Vagina (tissue), 2 donors: ENCODE results near the gene TMEM151B.

Experiments
- POLR2A ChIP-seq, 2 donors: fragments of 450-650 bp; IDR thresholded peaks; one replicate each; pipeline ENCODE4 v1.6.1; 2017; ENCODE audit warnings: antibody characterized with exemption in 2 of 2, mild to moderate bottlenecking in 2 of 2, moderate library complexity in 2 of 2
- POLR2AphosphoS5 ChIP-seq, 2 donors: sonication (generic); formaldehyde crosslinking; IDR thresholded peaks; one replicate each; pipeline ENCODE4 v1.9.0; 2017; ENCODE audit warnings: antibody characterized with exemption in 2 of 2, mild to moderate bottlenecking in 2 of 2, low read depth in 1 of 2; ENCODE audit not compliant: insufficient read depth in 1 of 2
- TF ChIP-seq, protein P1 (sequence below), 3 experiments: fragments of 450-650 bp in 2 of 3; fragments of 200-600 bp in 1 of 3; sonication (generic) in 1 of 3; IDR thresholded peaks; one replicate each; pipeline ENCODE4 v1.5.1; 2017 to 2019; ENCODE audit warnings: antibody characterized with exemption in 3 of 3, mild to moderate bottlenecking in 2 of 3, moderate library complexity in 2 of 3

- TF ChIP-seq POLR2AphosphoS5 (IDR thresholded peaks at IDR 0.05; ENCODE audit: insufficient read depth in 1 of 2, low read depth in 1 of 2) = no peak
- no peak for TF ChIP-seq POLR2A (IDR thresholded peaks at IDR 0.05)
- TF ChIP-seq, protein P1, sequence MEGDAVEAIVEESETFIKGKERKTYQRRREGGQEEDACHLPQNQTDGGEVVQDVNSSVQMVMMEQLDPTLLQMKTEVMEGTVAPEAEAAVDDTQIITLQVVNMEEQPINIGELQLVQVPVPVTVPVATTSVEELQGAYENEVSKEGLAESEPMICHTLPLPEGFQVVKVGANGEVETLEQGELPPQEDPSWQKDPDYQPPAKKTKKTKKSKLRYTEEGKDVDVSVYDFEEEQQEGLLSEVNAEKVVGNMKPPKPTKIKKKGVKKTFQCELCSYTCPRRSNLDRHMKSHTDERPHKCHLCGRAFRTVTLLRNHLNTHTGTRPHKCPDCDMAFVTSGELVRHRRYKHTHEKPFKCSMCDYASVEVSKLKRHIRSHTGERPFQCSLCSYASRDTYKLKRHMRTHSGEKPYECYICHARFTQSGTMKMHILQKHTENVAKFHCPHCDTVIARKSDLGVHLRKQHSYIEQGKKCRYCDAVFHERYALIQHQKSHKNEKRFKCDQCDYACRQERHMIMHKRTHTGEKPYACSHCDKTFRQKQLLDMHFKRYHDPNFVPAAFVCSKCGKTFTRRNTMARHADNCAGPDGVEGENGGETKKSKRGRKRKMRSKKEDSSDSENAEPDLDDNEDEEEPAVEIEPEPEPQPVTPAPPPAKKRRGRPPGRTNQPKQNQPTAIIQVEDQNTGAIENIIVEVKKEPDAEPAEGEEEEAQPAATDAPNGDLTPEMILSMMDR (IDR thresholded peaks at IDR 0.05) = no peak
Observed at GRCh38 chr6:44254191-44255104, 15.8 kb upstream of the TMEM151B start.
